ENCODE data around the gene NDUFS6. TPM values are rescaled to one million over a fixed set of nuclear protein-coding genes. Genes with fewer than 3 reads are reported as not detected.
A peak's percentile ranks its signal among the peaks of the same experiment; 100 is the strongest.
"Not testable (repeated sequence)": the region's sequence is repeated elsewhere in the genome, so short reads cannot be mapped to it uniquely, and the experiment has no call there.

Gene NDUFS6
- total RNA-seq, 1 experiment from 2014 or later, result 88.1 TPM

DNA sequence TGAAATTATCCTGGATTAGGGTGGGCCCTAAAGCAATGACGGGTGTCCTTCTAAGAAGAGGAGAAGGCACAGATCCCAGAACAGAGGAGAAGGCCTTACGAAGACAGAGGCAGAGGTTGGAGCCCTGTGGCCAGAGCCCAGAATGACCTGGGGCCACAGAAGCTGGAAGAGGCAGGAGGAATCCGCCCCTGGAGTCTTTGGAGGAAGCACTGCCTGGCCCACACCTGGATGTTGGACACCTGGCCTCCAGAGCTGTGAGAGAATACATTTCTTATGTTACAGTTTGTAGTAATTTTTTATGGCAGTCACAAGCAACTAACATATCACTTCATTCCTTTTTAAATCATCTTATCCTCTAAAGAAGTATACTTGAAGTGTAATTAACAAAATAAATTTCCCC, 10.0 kb upstream of the NDUFS6 start:
- no peak for DNase-seq (ENCODE audit: low read depth, low spot score)
- in situ Hi-C loops (cut with HindIII; ENCODE audit: low pct_unique_long_range_greater_than_20kb, low sequenced_read_pairs), result no loop called here

DNA sequence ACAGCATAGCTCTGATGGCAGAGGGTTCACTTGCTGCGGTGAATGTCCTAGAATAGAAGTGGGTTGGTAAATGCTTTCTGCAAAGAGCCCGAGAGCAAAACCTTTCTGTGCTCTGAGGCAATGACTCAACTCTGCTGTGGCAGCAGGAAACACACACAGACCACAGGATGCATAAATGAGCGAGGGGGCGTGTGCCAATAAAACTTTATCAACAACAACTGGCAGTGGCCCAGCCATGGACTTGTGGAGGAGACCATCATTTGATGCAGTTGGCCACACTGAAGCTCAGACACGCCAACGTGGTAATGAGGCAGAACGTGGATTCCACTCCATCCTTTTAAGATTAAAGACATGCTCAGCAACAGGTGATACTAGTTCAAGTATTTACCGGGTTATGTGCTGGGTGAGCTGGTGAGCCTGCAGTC, 8.4 kb upstream of the NDUFS6 start:
- DNase-seq (ENCODE audit: low read depth, low spot score), result peak; percentile 35
- in situ Hi-C loops (cut with HindIII; ENCODE audit: low pct_unique_long_range_greater_than_20kb, low sequenced_read_pairs), result no loop called here

DNA sequence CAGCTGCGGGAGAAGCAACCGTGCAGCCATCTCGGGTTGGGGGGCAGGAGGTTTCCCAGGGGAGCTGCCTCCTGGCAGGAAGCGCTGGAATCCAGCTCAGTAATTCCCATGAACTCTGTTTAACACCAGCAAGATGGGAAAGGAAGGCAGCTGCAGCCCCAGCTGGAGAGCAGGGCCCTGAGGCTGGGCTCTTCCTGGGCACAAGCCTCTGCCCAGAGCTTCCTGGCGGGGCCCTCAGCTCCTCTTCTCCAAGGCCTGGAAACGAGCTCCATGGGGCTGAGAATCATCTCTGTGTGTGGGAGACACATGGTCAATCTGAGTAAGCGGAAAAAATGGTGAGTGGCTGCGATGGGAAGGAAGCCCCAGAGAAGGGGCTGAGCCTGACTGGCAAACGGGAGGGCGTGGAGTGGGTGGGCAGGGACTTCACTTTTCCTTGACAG, 7.9 kb upstream of the NDUFS6 start:
- in situ Hi-C loops (cut with HindIII; ENCODE audit: low pct_unique_long_range_greater_than_20kb, low sequenced_read_pairs), result no loop called here
- DNase-seq (ENCODE audit: low read depth, low spot score), result no peak

DNA sequence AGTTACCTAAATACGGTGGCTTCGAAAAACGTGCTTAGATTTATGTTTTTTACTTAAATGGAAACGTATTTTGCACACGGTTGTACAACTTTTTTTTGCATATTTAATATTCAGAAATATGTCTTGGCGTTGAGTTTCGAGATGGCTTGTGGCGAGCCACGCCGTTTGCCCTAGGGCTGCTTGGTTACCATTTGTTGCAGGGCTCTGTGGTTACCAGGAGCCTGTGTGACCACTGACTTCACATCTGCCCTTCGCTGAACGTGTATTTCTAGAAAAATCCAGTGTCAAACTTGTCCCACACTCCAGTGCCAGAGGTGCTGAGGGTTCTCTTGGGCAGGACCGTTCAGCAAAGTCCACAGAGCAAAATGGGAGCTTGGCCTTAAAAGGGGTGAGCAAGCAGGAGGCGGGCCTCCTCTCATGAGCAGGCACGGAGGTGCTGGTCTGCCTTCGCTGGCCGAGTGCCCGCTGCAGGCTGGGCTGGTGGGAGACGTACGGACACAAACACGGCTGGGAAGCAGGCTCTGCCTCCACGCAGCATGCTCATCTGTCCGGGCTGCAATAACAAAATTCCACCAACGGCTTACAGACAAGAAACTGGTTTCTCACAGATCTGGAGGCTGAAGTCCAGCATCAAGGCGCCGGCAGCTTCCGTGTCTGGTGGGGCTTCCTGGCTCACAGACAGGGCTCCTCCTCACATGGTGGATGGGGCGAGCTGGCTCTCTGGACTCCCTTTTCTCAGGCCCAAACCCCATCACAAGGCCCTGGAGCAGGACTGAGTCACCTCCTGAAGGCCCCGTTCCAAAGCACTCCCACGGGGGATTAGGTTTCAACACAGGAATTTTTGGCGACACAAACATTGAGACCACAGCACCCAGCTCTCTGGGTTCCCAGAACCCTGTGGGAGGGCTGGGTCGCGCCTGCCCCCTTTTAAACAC, 7.0 kb upstream of the NDUFS6 start:
- DNase-seq (ENCODE audit: low read depth, low spot score), result no peak
- in situ Hi-C loops (cut with HindIII; ENCODE audit: low pct_unique_long_range_greater_than_20kb, low sequenced_read_pairs), result no loop called here

DNA sequence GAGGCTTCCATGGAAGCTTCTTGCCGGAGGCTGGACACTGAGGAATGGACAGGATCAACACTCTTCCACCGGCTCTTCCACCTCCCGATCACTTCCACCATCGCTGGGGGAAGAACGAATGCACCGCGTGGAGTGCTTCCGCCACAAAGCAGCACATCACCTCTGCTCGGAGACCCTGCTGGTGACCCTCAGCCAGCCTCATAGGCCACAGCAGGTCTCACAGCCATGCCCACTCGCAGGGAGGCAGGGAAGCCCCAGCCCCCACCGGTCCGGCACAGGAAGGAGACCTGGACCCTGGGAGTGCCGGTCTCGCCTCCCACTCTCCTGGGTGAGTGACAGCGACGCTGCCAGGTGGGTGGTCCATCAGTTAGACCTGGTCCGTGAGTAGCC, 6.3 kb upstream of the NDUFS6 start:
- no peak for DNase-seq (ENCODE audit: low read depth, low spot score)
- in situ Hi-C loops (cut with HindIII; ENCODE audit: low pct_unique_long_range_greater_than_20kb, low sequenced_read_pairs), result no loop called here

DNA sequence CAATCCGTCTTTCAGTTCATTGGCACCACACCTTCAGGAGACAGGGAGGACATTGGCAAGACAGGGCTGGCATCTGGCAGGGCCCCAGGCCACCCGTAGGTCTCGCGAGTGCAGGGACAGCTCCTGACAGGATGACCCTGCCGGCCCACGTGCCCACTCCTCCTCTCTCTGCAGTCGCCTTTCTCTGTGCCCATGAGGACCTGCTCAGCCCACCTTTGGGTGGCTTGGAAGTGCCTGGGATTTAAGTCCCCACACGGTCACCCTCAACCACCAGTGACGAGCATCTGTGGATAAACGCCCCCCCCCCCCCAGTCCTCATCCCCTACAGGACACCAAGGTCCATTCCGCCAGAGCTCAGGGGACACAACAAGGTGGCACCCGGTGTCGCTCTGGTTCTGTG, 5.7 kb upstream of the NDUFS6 start:
- in situ Hi-C loops (cut with HindIII; ENCODE audit: low pct_unique_long_range_greater_than_20kb, low sequenced_read_pairs), result no loop called here
- no peak for DNase-seq (ENCODE audit: low read depth, low spot score)

DNA sequence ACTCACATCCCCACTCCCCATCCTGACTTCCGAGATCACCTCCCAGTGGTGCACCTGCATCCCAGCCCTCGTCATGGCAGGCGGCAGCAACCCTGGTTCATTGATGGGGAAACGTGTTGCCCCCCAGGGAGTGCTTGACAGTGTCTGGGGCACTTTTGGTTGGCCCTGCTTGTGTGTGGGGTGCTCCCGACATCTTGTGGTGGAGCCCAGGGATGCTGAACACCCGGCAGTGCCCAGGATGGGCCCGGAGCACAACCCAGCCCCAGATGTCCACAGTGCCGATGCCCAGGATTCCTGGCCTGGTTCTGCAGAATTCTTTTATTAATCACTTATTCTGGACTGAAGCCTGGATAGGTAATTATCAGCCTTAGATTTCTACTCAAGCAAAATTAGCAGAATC, 5.3 kb upstream of the NDUFS6 start:
- in situ Hi-C loops (cut with HindIII; ENCODE audit: low pct_unique_long_range_greater_than_20kb, low sequenced_read_pairs), result no loop called here
- DNase-seq (ENCODE audit: low read depth, low spot score), result no peak

DNA sequence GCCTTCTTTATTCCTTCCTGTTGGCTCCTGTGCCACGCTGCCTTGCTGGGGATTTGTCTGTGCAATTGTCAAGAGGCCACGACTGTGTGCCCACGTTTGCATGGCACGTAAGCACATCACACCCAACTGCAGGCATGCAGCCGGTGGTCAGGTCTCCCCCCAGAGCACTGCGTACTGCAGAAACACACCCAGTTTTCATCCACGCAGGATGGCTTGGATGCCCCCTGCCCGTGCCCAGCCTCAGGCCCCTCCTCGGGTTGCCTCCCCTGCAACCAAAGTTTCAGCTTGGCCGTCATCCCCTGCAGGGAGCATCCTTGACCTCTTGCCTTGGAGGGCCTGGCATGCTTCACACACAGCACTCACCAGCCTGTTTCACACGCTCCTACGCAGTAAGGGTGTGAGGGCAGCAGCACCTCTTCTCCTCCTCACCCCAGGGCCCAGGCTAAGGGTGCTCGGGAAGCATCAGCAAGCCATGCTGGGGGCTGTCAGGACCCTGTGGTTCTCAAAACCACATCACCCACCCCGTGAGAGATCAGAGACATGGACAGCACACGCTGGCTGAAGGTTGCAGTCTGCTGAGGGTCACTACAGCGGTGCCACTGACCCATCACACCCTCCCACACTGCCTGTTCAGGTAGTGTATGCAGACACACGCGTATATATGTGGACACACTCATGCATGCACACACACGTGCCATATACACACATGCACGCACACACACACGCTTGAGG, 4.7 kb upstream of the NDUFS6 start:
- DNase-seq (ENCODE audit: low read depth, low spot score), result no peak
- in situ Hi-C loops (cut with HindIII; ENCODE audit: low pct_unique_long_range_greater_than_20kb, low sequenced_read_pairs), result no loop called here

DNA sequence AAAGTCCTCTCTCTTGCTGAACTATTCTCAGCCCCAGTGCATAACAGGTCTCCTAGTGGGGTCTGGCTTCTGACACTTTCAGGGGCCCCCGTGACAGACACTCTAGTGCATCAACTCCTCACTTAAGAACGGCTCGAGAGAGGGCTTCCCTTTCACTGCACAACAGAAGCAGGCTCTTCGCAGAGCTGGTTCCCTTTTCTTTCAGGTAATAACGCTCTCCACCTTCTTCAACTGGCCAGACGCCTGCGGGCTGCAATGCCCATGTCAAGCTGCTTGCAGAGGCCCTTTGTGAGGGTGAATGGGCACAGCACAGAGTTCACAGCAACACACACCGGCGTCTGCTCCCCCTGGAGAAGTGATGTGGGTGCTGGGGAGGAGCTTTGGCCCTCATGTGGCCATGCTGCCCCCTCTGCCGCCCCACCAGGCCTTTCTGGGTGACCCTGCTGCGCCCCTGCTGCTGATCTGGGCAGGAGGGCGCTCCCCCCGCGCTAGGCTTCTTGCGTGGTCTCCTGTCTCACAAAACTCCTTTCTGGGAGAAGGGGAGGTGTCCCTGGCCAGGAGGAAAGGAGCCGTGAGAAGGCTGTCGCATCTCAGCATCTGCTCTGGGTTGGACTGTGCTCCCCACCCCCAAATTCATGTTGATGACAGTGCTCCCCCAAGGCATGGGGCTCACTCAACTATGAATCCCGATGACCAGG, 4.0 kb upstream of the NDUFS6 start:
- in situ Hi-C loops (cut with HindIII; ENCODE audit: low pct_unique_long_range_greater_than_20kb, low sequenced_read_pairs), result no loop called here
- DNase-seq (ENCODE audit: low read depth, low spot score), result no peak

DNA sequence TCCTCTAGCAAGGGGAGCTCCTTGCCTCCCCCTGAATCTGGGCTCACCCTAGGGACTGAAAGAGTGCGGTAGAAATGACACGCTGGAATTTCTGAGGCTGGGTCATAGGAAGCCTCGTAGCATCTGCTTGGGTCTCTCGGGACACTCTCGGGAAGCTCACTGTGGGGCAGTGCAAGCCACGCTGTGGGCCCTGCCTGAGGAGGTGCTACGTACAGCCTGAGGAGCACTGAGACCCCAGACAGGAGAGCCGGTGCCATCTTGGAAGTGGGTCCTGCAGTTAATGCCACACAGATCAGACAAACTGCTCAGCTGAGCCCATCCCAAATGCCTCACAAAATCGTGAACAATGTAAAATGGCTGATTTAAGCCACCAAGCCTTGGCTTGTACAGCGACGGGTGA, 3.4 kb upstream of the NDUFS6 start:
- DNase-seq (ENCODE audit: low read depth, low spot score), result no peak
- in situ Hi-C loops (cut with HindIII; ENCODE audit: low pct_unique_long_range_greater_than_20kb, low sequenced_read_pairs), result no loop called here

DNA sequence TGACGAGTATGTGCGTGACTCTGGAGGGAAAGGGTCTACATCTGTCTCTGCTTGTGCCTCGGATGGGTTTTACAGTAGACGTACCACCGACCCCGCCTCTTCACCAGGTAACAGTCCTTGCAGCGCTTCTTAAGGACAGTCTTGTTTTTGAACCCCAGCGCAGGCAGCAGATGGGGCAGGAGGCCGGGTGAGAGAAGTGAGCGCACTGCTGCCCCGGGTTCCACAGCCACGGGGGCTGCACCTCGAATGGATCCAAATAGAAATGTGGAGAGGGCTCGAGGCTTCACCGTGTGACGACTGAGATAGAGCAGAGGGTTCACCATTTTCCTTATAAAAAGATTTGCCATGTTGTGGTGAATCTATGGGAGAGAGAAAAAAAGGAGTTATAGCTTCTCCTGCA, 2.6 kb upstream of the NDUFS6 start:
- in situ Hi-C loops (cut with HindIII; ENCODE audit: low pct_unique_long_range_greater_than_20kb, low sequenced_read_pairs); DNase-seq (ENCODE audit: low read depth, low spot score): not testable (repeated sequence)

DNA sequence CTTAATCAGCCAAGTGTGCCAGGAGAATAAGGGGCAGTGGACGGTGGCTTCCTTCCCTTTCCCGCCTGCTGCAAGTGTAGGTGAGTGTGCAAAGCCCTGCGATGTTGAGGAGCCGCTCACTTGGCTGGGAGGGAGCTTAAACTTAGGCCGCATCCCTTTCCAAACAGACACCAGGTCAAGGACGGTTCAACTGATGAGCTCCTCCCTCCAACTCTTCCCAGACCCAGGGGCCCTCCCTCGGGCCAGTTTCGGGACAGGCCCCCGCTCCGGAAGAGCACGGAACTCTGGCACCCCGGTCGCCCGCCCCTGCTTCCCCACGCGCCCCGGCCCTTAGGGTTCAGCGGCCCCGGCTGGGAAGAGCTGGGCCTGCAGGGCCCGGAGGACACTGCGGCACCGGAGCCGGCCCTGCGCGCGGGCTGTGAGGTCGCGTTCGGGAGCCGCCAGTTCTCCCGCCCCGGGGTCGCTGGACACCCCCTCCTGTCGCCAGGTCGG, 2.1 kb upstream of the NDUFS6 start:
- in situ Hi-C loops (cut with HindIII; ENCODE audit: low pct_unique_long_range_greater_than_20kb, low sequenced_read_pairs), result no loop called here
- DNase-seq (ENCODE audit: low read depth, low spot score), result peak; percentile 14

DNA sequence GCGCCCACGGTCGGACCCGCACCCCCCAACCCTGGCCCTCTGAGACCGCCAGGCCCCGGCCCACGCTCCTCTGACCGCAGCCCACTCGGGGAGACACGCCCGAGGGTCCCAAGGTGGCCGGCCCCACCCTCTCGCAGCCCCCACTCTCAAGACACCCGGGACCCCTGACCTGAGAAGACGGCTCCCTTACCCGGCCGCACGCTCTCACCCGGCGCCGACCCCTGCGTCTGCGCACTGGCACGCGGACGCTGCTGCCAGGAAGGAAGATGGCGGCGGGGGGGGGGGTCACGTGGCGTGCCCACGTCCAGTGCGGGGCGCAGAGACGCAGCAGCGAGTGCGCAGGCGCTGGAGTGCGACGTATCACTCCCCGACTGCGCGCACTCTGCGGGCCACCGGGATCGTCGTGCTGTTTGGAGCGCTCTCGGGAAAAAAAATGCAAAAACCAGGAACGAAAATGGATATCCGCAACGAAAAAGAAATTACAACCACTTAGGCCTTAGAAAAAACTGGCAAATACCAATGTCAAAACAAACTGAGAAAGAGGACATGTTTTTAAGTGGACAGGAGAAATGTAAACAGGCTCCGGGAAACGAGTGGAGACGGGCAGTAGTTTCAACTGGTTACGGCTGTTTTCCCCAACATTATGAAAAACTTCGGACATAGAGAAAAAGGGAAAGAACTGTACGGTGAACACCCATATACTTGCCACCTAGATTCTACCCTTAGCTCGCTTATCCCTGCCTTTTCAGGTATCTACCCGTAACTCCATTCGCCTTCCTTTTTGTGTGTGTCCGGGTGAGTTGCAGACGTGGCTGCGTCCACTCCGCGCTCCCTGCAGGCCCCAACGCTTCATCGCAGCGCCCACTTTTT, 1.4 kb upstream of the NDUFS6 start, which contains the start of gene MRPL36:
TSS of gene MRPL36 (minus strand) at position 236 of the 870 bp plus-strand sequence. CDS start 902 bp downstream, outside the sequence.
- in situ Hi-C loops (cut with HindIII; ENCODE audit: low pct_unique_long_range_greater_than_20kb, low sequenced_read_pairs), result no loop called here
- DNase-seq (ENCODE audit: low read depth, low spot score), result peak; percentile 94

DNA sequence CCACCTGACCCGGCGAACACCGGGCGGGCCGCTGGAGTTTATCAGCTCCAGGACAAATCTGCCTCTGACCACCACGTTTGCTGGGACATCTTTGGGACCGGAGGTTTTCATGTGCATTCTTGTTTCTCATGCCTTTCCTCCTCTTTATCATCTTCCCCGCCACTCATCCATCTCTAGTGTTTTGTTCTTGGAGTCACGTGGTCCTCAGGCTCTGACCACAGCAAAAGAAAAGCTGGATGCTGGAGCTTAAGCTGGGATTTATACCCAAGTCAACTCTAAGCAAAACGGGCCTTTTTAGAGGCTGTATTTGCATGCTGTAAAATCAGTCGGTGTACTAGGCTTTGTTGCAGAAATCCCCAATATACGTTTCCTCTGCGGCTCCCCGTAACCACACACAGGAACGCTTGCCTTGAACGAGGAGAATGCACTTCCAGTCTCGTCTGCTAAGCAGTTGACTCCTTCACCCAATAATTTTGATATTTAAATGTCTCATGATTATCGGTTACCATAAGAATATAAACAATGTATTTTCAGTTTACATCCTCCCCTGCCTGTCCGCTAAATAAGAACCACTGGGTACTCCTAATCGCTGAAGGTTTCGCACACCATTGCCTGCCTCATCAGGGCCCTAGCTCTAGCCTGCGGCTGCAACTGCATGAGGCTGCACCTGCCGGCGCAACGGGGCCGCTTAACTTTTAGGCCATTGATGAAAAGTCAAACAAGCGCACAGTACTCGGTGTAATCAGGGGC, 560 bp upstream of the NDUFS6 start:
- DNase-seq (ENCODE audit: low read depth, low spot score), result no peak
- in situ Hi-C loops (cut with HindIII; ENCODE audit: low pct_unique_long_range_greater_than_20kb, low sequenced_read_pairs), result no loop called here

DNA sequence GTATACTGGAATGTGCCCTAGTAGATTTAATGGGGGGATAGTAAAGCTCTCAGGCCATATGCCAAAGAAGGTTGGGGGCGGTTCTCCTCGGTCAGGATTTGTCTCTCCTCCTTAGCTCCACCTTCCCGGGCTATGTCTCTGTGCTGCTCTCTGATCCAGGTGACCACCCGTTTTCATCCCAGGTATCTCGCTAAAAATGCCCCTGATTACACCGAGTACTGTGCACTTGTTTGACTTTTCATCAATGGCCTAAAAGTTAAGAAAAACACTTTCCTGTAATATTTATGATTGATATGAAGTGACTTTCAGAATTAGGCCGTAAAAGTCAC, 724 bp downstream of the NDUFS6 start:
- in situ Hi-C loops (cut with HindIII; ENCODE audit: low pct_unique_long_range_greater_than_20kb, low sequenced_read_pairs), result no loop called here
- peak; percentile 52 for DNase-seq (ENCODE audit: low read depth, low spot score)

DNA sequence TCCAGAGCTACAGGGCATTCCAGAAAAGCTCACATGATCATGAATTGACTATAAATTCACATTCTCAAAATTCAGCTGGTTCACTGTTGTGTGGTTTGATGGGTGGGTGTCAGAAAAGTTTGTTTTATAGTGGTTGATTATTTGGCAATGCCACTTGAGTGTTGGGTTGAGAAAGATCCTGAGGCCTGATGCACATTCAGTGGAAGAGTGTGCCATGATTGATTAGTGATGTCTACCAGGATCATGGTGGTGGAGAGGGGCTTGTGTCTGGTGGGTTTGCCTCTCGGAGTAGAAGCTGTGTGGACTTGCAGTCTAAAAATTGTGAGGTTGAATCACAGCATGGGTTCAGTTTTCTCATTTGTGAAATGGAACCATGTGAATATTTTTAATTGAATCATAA, 2.0 kb downstream of the NDUFS6 start:
- in situ Hi-C loops (cut with HindIII; ENCODE audit: low pct_unique_long_range_greater_than_20kb, low sequenced_read_pairs), result no loop called here
- DNase-seq (ENCODE audit: low read depth, low spot score), result no peak
